K562 (cell line): ENCODE data around the gene LRRIQ4. TPM values are rescaled to one million over a fixed set of nuclear protein-coding genes. Genes with fewer than 3 reads are reported as not detected.
A peak's percentile ranks its signal among the peaks of the same experiment; 100 is the strongest.

ENCODE experiments used
- ATAC-seq: fragments of 200-7000 bp; cut with Tn5 transposase; 3 replicates; pipeline ENCODE4 v1.9.1; 2020; ENCODE audit warnings: moderate library complexity
- BruUV-seq: library from RNA; stranded (reverse); fragments of 400-500 nt; replicated peaks from 2 replicates; lab custom pipeline; 2021; lab: Mats Ljungman, UMichigan
- CTCF ChIA-PET: fragments of 300-600 bp; formaldehyde crosslinking; extraction: SDS; loops from one replicate; lab custom pipeline; 2021; ENCODE audit warnings: low intra/inter-chr PET ratio; lab: Yijun Ruan, JAX
- POLR2A ChIA-PET: fragments of 300-600, 350-650 bp; sonication (Branson Sonifier 250); formaldehyde crosslinking; extraction: SDS; loops from one replicate; lab custom pipeline; 2021; ENCODE audit warnings: antibody characterized with exemption, inconsistent platforms; lab: Yijun Ruan, JAX
- DNase-seq, 4 experiments: peaks; one replicate each; pipeline versions ENCODE4 v3.0.0 to v3.0.0-alpha.2; 2011 to 2018; ENCODE audit warnings: low spot score in 3 of 4, mixed read lengths in 3 of 4; ENCODE audit errors: extremely low read depth in 1 of 4
- FAIRE-seq: peaks from 2 replicates; lab custom pipeline; 2011; peaks lifted over from hg19 to GRCh38; lab: Jason Lieb, UNC
- H2AFZ ChIP-seq: 2 replicates; pipeline ENCODE4 v1.6.0; 2011; ENCODE audit warnings: low read depth, low read length, control low read depth, inconsistent platforms
- H3K27ac ChIP-seq: fragments of 200-600 bp; 3 replicates; pipeline ENCODE4 v1.8.0; 2011; ENCODE audit warnings: low read depth, mild to moderate bottlenecking, control low read depth, inconsistent platforms, low read length, moderate library complexity, mixed read lengths; ENCODE audit errors: extremely low read depth
- H3K27me3 ChIP-seq, 2 experiments: fragments of 300-600 bp in 1 of 2; 2 replicates in 1 of 2; 3 replicates in 1 of 2; pipeline versions ENCODE4 v1.6.0 to v1.8.0; 2011; ENCODE audit warnings: inconsistent platforms in 2 of 2, low read length in 2 of 2, mild to moderate bottlenecking in 1 of 2, mixed read lengths in 1 of 2, moderate library complexity in 1 of 2; ENCODE audit not compliant: control insufficient read depth in 2 of 2, insufficient read depth in 2 of 2
- H3K36me3 ChIP-seq: fragments of 300-600 bp; 3 replicates; pipeline ENCODE4 v1.8.0; 2011; ENCODE audit warnings: mild to moderate bottlenecking, low read length, inconsistent platforms; ENCODE audit not compliant: control insufficient read depth, insufficient read depth
- H3K4me1 ChIP-seq, 2 experiments: fragments of 200-600 bp in 1 of 2; replicated peaks in 1 of 2; 2 replicates in 1 of 2; 3 replicates in 1 of 2; pipeline versions ENCODE4 v1.5.1 to v1.8.0; 2011; ENCODE audit warnings: inconsistent platforms in 2 of 2, low read length in 2 of 2, mild to moderate bottlenecking in 1 of 2, mixed read lengths in 1 of 2, moderate library complexity in 1 of 2; ENCODE audit not compliant: control insufficient read depth in 2 of 2, insufficient read depth in 2 of 2
- H3K4me2 ChIP-seq: 2 replicates; pipeline ENCODE4 v1.6.1; 2011; ENCODE audit warnings: low read length, control low read depth, inconsistent platforms, mixed read lengths; ENCODE audit not compliant: insufficient read depth
- H3K4me3 ChIP-seq: fragments of 200-600 bp; sonication (generic), shearing (Covaris generic); 2 replicates; pipeline ENCODE4 v1.5.1; 2016; ENCODE audit warnings: control low read depth, inconsistent platforms
- H3K79me2 ChIP-seq: fragments of 200-600 bp; 3 replicates; pipeline ENCODE4 v1.8.0; 2011; ENCODE audit warnings: low read length, inconsistent platforms; ENCODE audit not compliant: control insufficient read depth, insufficient read depth
- H3K9ac ChIP-seq, 2 experiments: 2 replicates each; pipeline versions ENCODE4 v1.6.0 to v1.6.1; 2011; ENCODE audit warnings: low read depth in 2 of 2, low read length in 2 of 2, control low read depth in 1 of 2, inconsistent platforms in 1 of 2, mild to moderate bottlenecking in 1 of 2, mixed read lengths in 1 of 2; ENCODE audit not compliant: insufficient read depth in 1 of 2
- H3K9me1 ChIP-seq: one replicate; pipeline ENCODE4 v1.6.0; 2011; ENCODE audit warnings: inconsistent platforms, mild to moderate bottlenecking, low read length, moderate library complexity; ENCODE audit not compliant: control insufficient read depth, insufficient read depth
- H3K9me3 ChIP-seq: replicated peaks from 2 replicates; pipeline ENCODE4 v1.5.1; 2011; ENCODE audit warnings: low read depth, low read length, inconsistent platforms; ENCODE audit not compliant: control insufficient read depth, insufficient read depth
- H4K20me1 ChIP-seq: replicated peaks from 2 replicates; pipeline ENCODE4 v1.6.1; 2011; ENCODE audit warnings: low read length, inconsistent platforms, mixed read lengths; ENCODE audit not compliant: control insufficient read depth, insufficient read depth
- NBN ChIP-seq: fragments of 450-650 bp; IDR thresholded peaks from 2 replicates; pipeline ENCODE4 v1.6.1; 2016; ENCODE audit warnings: low read depth, mild to moderate bottlenecking
- ZC3H8 ChIP-seq: fragments of 450-650 bp; IDR thresholded peaks from 2 replicates; pipeline ENCODE4 v1.6.1; 2017
- ZNF165 ChIP-seq: fragments of 250-450 bp; sonication (Bioruptor Pico); IDR thresholded peaks from 2 replicates; pipeline ENCODE4 v1.4.0; 2020; ENCODE audit warnings: borderline replicate concordance
- ZNF316 ChIP-seq: fragments of 450-650 bp; IDR thresholded peaks from 2 replicates; pipeline ENCODE4 v1.6.1; 2016
- WGBS: fragments of 100-300 bp; shearing (Covaris generic); methylation state at CpG from one replicate; pipeline ENCODE4 v1.1.6; 2016; ENCODE audit warnings: low coverage, mixed read lengths; ENCODE audit not compliant: insufficient coverage; ENCODE audit errors: missing lambda C conversion rate; 5-methylcytosine and 5-hydroxymethylcytosine counted together
- in situ Hi-C: fragments of 300-500 bp; cut with MboI; formaldehyde crosslinking; loops from 4 replicates; pipeline ENCODE4 v1.15.0; 2018; ENCODE audit warnings: inconsistent platforms, mixed read lengths
- intact Hi-C: fragments of 100-400 bp; cut with micrococcal nuclease; formaldehyde crosslinking; loops from 2 replicates; pipeline ENCODE4 v1.14.2; 2022
- polyA plus RNA-seq, 8 experiments: library from polyadenylated mRNA; depleted of rRNA in 4 of 8; stranded (reverse) in 5 of 8; unstranded in 3 of 8; fragments of >200 nt; fragmentation: Nextera tagmentation in 2 of 8; fragmentation: Illumina TruSeq in 1 of 8; extraction: Ambion mirVana in 2 of 8; extraction: Trizol in 1 of 8; gene quantifications; 2 replicates each; pipeline versions ENCODE4 v1.2.1 to v1.2.3, GENCODE V29; 2011 to 2014; ENCODE audit warnings: inconsistent platforms in 1 of 8, missing spikeins in 1 of 8
- total RNA-seq, 7 experiments: library from RNA; depleted of rRNA in 6 of 7; stranded (reverse); fragments of >200 nt in 6 of 7; fragmentation: Illumina TruSeq in 2 of 7; extraction: Trizol in 2 of 7; gene quantifications; 2 replicates each; pipeline versions ENCODE4 v1.2.1 to v1.2.3, GENCODE V29; 2011 to 2021; ENCODE audit warnings: low replicate concordance in 1 of 7
- TF ChIP-seq, protein P1 (sequence below), 2 experiments: IDR thresholded peaks in 1 of 2; conservative IDR thresholded peaks in 1 of 2; 2 replicates each; pipeline ENCODE4 v1.6.1; 2016; ENCODE audit warnings: low read depth in 2 of 2, mild to moderate bottlenecking in 1 of 2, missing compliant biosample characterization in 1 of 2, missing genetic modification characterization in 1 of 2, moderate library complexity in 1 of 2
- TF ChIP-seq, protein P2 (sequence below): fragments of 250-450 bp; sonication (Bioruptor Pico); IDR thresholded peaks from 2 replicates; pipeline ENCODE4 v1.6.1; 2021; ENCODE audit warnings: mild to moderate bottlenecking

Gene LRRIQ4
- total and polyA plus RNA-seq, 9 of the 15 experiments (the other 6 are each of a cell fraction or from before 2014, with no cell fraction given), result not detected

DNA sequence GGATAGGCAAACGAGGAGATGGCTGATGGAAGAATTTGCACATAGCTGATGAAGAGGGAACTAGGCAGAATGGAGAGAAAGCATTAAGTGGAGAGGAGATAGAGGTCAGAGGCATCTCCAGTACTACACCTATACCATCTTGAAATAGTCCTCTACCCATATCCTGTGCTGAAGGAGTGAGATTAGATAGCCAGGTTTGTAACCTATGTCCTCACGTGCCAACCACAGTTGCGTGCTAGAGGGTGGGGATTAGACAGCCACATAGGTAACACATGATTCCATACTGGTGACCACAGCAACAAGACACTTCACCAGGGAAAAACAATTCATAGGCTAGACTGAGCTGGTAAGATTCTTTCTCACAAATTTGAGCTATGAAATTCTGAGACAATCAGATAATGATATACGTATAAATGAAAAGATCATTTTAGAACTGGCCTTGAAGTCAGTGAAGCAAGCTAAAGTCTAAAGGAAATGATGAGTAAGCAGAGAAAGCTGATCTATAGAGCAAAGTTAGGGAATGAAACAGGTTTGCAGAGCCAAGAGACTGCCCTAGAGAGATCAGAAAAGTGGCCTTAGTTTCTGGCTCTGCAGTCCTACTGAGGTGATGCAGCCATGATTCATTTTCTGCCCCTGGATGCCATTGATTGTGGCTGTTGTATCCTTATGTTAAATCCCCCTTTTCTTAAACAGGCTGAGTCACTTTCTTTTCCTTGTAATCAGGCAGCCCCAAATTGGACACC, 21.8 kb upstream of the LRRIQ4 start (continued):
- TF ChIP-seq, protein P1, sequence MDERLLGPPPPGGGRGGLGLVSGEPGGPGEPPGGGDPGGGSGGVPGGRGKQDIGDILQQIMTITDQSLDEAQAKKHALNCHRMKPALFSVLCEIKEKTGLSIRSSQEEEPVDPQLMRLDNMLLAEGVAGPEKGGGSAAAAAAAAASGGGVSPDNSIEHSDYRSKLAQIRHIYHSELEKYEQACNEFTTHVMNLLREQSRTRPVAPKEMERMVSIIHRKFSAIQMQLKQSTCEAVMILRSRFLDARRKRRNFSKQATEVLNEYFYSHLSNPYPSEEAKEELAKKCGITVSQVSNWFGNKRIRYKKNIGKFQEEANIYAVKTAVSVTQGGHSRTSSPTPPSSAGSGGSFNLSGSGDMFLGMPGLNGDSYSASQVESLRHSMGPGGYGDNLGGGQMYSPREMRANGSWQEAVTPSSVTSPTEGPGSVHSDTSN (CRISPR knock-in tag; IDR thresholded peaks at IDR 0.05; ENCODE audit: low read depth), result no peak
- TF ChIP-seq, protein P1 (tag; conservative IDR thresholded peaks at IDR 0.05; ENCODE audit: low read depth), result no peak
- TF ChIP-seq ZC3H8 (no peak), ZNF316 (peak; percentile 77)
- TF ChIP-seq, all 486 proteins: peak for 6

DNA sequence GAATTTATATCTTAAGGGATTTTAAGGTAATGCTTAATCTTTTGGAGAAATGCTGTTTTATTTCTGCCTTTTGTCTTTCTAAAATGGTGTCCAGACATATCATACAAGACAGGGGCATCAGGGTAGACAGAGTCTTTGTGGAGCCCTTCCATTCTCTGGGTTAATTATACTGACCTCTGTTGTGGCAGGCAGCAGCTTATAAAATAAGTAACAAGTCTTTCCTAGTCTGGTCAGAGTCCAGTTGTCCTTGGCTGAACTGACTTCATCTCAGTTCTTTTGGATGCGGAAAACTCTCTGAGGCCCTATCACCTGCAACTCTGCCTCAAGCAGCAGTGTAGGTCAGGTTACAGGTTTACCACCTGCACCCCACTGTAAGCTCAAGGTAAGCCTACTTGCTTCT, 20.3 kb upstream of the LRRIQ4 start:
- H3K27ac ChIP-seq, result no peak overlapping the region
- intact Hi-C loops, result no loop called here
- no peak for FAIRE-seq
- TF ChIP-seq ZNF165 (CRISPR knock-in tag) (no peak), NBN (no peak)
- TF ChIP-seq, protein P2, sequence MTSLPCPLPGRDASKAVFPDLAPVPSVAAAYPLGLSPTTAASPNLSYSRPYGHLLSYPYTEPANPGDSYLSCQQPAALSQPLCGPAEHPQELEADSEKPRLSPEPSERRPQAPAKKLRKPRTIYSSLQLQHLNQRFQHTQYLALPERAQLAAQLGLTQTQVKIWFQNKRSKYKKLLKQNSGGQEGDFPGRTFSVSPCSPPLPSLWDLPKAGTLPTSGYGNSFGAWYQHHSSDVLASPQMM (CRISPR knock-in tag), result no peak
- TF ChIP-seq, all 486 proteins: peak for 0
- Histone ChIP-seq H3K4me1 (no peaks in the 10 kb centered on the region; a peak in 1 of 5 replicates), H3K4me3 (no peak overlapping the region), H3K27me3 (no peaks in the 10 kb centered on the region), H3K9ac (no peak overlapping the region), H3K9me3 (no peaks in the 10 kb centered on the region), H3K36me3 (peaks cover 31% of the 10 kb centered on the region), H4K20me1 (no peaks in the 10 kb centered on the region), H3K9me1 (no peaks in the 10 kb centered on the region), H3K4me2 (no peak overlapping the region), H3K79me2 (no peaks in the 10 kb centered on the region), H2AFZ (no peak overlapping the region)
- no TSS peak for BruUV-seq
- in situ Hi-C loops, result no loop called here
- ATAC-seq (no peak), DNase-seq (no peak)
- ChIA-PET POLR2A (interaction anchor here (0.9 kb wide), 1 partner anchor 8 kb away, joined by 5 read pairs; no protein-coding TSS in a partner anchor), CTCF (no interaction called here)
- WGBS, result 93% methylated on average over 1 of the region's 1 CpG
